Activated naive CD8-positive, alpha-beta T cell (primary cell): ENCODE measurements around the gene BANP.
"Not testable (repeated sequence)": the region's sequence is repeated elsewhere in the genome, so short reads cannot be mapped to it uniquely, and the experiment has no call there.

Source experiments
- H3K27ac Mint-ChIP-seq: one replicate; pipeline ENCODE4 v1.8.0; 2021; ENCODE audit warnings: mixed read lengths
- H3K27me3 Mint-ChIP-seq: one replicate; pipeline ENCODE4 v1.8.0; 2021; ENCODE audit warnings: mixed read lengths
- H3K36me3 Mint-ChIP-seq: one replicate; pipeline ENCODE4 v1.8.0; 2021; ENCODE audit warnings: mixed read lengths
- H3K4me1 Mint-ChIP-seq: one replicate; pipeline ENCODE4 v1.8.0; 2021; ENCODE audit warnings: low read depth, mixed read lengths
- H3K4me3 Mint-ChIP-seq: one replicate; pipeline ENCODE4 v1.8.0; 2021; ENCODE audit warnings: mild to moderate bottlenecking, mixed read lengths
- H3K9me3 Mint-ChIP-seq: one replicate; pipeline ENCODE4 v1.8.0; 2021; ENCODE audit warnings: low read depth, mixed read lengths

BANP gene

DNA sequence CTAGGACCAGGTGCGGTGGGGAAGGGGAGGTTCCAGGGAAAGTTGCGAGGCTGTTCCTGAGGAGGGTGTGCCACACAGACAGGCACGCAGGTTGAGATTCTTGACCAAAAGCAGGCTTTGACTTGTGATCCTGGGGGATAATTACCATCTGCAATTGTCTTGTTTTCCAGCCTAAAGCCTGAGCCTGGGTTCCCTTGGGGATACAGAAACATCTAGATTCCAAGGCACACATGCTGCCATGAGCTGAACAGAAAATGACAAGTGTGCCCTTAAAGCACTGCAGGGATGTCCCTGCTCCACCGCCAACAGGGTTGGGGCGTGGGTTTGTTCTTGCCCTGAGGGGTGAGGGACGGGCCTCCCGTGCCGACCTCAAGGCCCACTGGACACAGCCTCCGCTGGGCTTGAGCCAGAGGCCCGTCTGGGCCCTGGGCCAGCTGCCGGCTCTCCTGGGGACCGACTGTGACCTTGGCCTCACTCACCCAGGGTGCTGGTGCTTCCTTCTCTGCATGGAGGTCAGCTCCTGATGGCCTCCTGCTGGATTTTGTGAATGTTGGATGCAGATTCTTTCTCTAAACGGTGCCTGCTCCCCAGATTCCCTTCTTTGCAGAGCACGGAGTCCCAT, 28.9 kb upstream of the BANP start:
- no peaks in the 10 kb centered on the region for H3K27me3 Mint-ChIP-seq
- H3K27ac Mint-ChIP-seq: no peak overlapping the region
- H3K4me1 Mint-ChIP-seq: peaks cover 13% of the 10 kb centered on the region
- no peaks in the 10 kb centered on the region for H3K9me3 Mint-ChIP-seq
- no peak overlapping the region for H3K4me3 Mint-ChIP-seq
- H3K36me3 Mint-ChIP-seq: no peaks in the 10 kb centered on the region

DNA sequence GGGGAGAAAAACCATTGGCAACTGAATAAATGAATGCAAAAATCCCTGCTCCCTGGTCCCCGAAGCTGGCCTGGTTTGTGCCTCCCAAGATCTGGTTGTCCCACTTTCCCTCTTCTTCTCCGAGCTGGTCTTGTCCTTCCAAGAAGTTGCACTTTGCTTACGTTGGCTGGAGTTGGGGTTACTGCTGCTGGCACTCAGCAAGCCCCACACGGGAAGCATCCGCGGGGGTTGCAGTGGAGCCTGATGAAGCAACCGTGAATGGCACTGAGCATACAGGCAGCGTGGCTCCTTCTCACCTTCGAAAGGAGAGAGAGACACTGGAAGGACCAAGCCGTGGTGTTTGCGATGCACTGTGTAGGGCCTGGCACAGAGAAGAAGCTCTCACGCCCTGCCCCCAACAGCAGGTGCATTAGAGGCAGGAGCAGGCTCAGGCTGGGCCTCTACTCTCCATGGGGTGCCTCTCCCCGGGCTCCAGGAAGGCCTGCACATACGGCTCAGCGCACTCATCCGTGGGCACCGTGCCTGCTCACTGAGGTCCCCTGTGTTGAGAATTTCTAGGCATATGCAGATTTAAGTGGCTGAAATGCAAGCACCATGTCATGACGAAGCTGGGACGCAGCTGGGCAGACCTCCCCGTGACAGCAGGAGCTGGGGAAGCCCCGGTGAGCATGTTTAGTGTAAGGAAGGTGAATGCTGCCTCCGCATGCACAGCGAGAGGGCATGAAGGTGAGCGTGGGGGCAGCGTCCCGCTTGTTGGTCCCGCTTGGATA, 27.0 kb upstream of the BANP start:
- H3K27me3 Mint-ChIP-seq: no peaks in the 10 kb centered on the region
- no peak overlapping the region for H3K27ac Mint-ChIP-seq
- no peak overlapping the region for H3K4me3 Mint-ChIP-seq
- no peaks in the 10 kb centered on the region for H3K9me3 Mint-ChIP-seq
- no peaks in the 10 kb centered on the region for H3K36me3 Mint-ChIP-seq
- H3K4me1 Mint-ChIP-seq: peaks cover 13% of the 10 kb centered on the region

DNA sequence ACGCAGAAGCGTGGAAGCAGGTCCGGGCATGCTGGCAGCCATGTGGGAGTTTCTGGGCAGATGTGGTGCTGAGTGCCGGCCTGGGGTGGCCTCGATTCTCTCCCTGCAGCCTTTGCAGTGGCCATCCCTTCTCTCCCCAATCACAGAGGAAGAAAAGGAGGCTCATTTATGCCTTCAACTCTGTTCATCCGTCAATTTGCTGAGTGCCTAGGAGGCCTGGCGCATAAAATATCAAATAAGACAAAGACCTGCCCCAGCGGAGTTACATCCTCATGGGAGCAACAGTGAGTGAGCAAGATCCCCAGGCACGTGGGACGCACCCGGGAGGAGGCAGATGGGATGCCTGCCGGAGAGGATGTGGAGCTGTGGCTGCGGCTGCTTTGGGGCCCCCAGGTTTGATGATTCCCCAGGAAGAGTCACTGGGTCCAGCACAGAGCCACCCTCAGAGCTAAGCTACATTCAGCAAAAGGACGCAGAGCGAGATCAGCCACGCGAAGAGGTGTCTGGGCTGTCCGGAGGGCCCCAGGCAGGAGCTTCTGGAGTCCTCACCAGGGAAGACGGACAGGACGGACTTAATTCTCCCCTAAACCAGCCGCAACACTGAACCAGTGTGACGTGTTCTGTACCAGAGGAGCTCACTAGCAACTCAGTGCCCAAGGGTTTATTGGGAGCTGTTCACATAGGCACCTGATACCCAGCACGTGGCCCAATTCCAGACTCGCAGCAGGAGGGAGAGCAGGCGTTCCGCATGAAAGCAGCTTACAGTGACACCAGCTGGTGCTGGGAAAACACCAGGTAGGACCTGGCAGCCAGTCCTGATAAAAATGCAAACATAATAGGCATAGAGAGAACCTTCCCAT, 26.2 kb upstream of the BANP start:
- H3K36me3 Mint-ChIP-seq: no peaks in the 10 kb centered on the region
- no peaks in the 10 kb centered on the region for H3K9me3 Mint-ChIP-seq
- peaks cover 13% of the 10 kb centered on the region for H3K4me1 Mint-ChIP-seq
- H3K27ac Mint-ChIP-seq: no peak overlapping the region
- H3K27me3 Mint-ChIP-seq: no peaks in the 10 kb centered on the region
- no peak overlapping the region for H3K4me3 Mint-ChIP-seq

DNA sequence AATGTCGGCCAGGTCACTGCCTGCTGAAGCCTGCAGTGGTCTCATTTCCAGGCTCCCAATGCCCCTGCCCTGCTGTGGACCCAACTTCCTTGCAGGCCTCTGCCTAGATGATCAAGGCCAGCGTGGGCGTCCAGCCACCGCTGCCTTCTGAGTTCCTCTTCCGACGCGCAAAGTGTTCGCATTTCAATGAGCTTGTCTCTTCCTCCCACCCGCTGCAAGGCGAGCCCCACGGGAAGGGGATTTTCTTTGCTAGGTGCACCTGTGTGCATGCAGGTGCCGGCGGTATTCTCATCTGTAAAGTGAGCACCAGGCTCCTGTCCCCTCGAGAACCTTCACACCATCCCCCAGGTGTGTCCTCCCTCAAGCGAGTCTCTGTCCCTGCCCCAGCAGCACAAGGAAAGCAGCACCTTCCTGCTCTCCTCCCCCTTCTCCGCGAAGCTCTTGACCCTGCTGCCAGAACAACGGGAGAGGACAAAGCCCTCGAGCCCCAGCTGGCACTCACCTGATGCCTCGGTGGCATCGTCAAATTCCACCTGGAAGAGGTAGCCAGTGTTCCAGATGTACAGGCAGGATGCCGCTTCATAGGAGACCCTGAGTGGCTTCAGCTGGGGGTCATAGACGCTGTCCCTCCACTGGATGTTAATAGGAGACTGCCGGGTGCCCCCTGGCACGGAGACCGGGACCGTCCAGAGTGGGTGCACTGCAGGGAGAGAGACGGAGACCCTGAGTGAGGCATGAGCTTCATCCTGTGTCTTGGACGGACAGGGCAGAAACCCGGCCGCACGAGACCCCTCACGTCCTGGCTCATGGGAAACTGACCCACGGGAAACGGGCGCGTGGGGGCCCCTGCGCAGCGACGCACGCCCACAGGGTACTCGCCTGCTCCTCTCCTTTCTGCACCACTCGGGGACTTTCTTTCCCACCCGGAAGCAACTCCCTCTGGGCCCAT, 24.7 kb upstream of the BANP start:
- H3K4me3 Mint-ChIP-seq: peak overlapping the region; percentile 65
- no peaks in the 10 kb centered on the region for H3K27me3 Mint-ChIP-seq
- peaks cover 13% of the 10 kb centered on the region for H3K4me1 Mint-ChIP-seq
- H3K36me3 Mint-ChIP-seq: no peaks in the 10 kb centered on the region
- no peaks in the 10 kb centered on the region for H3K9me3 Mint-ChIP-seq
- no peak overlapping the region for H3K27ac Mint-ChIP-seq

DNA sequence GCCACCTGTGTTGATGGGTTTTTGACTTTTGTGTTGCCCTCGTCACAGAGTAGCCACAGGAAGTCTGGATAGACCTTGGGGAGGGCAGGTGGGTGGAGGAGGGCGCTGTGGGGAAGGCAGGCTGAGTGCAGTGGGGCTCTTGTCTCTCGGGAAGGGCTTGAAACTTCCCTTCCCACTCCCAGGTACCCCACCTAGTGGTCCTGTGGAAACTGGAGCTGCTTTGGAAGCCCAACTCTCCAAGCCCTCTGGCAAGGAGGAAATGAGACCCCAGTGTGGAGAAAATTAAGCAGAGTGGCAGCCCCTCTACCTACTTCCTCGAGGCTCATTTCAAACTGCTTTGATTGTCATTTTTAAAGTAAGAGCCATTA, 24.1 kb upstream of the BANP start:
- no peaks in the 10 kb centered on the region for H3K36me3 Mint-ChIP-seq
- no peaks in the 10 kb centered on the region for H3K27me3 Mint-ChIP-seq
- H3K4me1 Mint-ChIP-seq: peaks cover 13% of the 10 kb centered on the region
- H3K4me3 Mint-ChIP-seq: no peak overlapping the region
- H3K27ac Mint-ChIP-seq: no peak overlapping the region
- no peaks in the 10 kb centered on the region for H3K9me3 Mint-ChIP-seq

DNA sequence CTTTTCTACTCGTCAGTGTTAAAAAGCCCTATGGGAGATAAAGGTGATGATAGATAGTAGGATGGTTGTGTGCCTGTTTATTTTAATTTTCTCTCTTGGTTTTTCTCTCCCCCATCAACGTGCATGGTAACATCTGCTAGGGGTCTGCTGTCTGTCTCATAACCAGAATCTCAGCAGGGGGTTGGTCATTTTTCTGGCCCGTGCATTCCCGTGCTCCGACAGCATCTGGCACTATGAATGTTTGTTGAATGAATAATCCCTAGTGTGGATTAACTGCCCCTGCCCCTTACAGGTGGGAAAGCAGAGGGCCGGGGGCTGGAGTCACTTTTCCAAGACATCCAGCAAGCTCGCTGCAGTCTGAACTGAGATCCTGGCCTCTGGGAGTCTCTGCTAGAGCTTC, 21.2 kb upstream of the BANP start:
- Mint-ChIP-seq H3K27ac (no peak overlapping the region), H3K9me3 (no peaks in the 10 kb centered on the region), H3K4me1 (peaks cover 11% of the 10 kb centered on the region), H3K27me3 (no peaks in the 10 kb centered on the region), H3K36me3 (no peaks in the 10 kb centered on the region), H3K4me3 (no peak overlapping the region)

DNA sequence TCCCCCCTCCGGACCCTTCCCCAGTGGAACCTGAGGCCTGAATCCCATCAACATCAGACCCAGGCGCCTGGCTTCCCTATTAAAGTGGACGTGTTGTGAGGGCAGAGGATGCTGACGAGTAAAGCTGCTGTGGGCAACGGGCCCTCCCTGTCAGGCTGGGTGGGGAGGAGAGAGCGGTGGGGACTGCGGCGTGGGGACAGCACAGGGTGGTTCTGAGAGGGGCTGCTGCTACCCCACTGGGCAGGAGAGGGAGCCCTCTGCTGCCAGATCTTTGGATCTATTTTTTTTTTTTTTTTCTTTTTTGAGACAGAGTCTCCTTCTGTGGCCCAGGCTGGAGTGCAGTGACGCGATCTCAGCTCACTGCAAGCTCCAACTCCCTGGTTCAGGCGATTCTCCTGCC, 20.8 kb upstream of the BANP start:
- no peaks in the 10 kb centered on the region for H3K9me3 Mint-ChIP-seq
- no peaks in the 10 kb centered on the region for H3K36me3 Mint-ChIP-seq
- H3K27me3 Mint-ChIP-seq: no peaks in the 10 kb centered on the region
- no peak overlapping the region for H3K4me3 Mint-ChIP-seq
- no peak overlapping the region for H3K27ac Mint-ChIP-seq
- peaks cover 9% of the 10 kb centered on the region for H3K4me1 Mint-ChIP-seq

DNA sequence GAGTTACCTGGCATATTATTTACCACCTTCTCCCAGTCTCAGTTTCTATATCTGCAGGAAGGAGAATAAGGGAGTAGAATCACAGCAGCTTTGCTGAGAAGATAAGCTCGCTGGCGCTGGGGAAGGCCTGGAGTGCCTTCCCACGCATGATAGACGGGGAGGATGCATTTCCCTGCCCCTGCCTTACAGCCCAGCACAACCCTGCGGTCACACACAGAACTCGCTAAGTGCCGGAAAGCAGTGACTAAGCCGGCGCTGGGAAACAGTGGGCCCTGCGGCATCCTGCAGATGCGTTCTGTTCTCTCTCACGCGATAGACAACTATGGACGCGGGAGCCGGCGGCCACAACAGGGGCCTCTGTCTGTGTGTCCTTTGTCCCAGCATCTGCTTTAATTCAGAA, 19.7 kb upstream of the BANP start:
- H3K27me3 Mint-ChIP-seq: no peaks in the 10 kb centered on the region
- H3K4me1 Mint-ChIP-seq: peaks cover 3% of the 10 kb centered on the region
- no peak overlapping the region for H3K27ac Mint-ChIP-seq
- no peaks in the 10 kb centered on the region for H3K9me3 Mint-ChIP-seq
- no peaks in the 10 kb centered on the region for H3K36me3 Mint-ChIP-seq
- no peak overlapping the region for H3K4me3 Mint-ChIP-seq

DNA sequence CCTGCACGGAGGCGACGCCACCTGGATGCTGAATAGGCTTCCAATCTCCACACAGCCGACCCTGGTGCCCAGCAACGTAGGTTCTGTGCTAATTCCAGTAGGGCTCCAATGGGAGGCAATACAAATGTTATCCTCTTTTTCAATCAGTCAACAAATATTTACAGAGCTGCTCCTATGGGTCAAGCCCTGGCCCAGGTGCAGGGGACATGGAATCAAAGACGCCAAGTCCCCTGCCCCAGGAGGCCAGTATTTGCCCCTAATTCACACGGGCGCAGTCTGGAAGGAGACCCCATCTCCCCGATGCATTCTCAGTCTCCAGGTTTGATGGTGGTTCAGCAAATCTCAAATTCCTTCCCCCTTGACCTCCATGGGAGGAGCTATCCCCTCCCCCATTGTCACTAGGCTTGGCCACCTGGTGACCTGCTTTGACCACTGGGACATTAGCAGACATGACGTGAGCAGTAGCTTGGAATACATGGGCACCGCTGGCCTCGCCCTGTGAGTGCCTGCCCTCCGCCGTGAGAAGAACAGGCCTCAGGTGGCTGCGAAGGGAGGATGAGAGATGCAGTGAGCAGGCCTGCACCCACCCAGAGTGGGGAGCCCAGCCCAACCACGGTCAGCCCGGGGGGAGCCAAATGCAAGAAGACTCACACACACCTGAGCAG, 18.6 kb upstream of the BANP start:
- not testable (repeated sequence) for H3K36me3 Mint-ChIP-seq, H3K4me1 Mint-ChIP-seq, H3K4me3 Mint-ChIP-seq, H3K27me3 Mint-ChIP-seq, H3K27ac Mint-ChIP-seq, H3K9me3 Mint-ChIP-seq

DNA sequence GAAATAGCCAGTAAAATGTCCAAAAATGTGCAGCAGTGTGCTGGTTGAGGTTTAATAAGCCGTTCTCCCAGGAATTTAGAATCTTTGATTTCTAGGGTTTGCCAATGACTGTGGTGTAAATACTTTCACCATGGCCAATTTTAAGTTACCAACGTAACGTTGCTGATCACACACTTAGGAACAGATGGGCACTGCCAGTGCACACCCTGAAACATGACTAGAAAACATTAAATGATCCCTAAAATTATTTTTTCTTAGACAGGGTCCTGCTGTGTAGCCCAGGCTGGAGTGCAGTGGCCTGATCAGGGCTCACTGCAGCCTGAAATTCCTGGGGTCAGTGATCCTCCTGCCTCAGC, 18.1 kb upstream of the BANP start:
- H3K4me1 Mint-ChIP-seq: no peaks in the 10 kb centered on the region
- H3K4me3 Mint-ChIP-seq: no peak overlapping the region
- H3K36me3 Mint-ChIP-seq: no peaks in the 10 kb centered on the region
- no peaks in the 10 kb centered on the region for H3K9me3 Mint-ChIP-seq
- no peaks in the 10 kb centered on the region for H3K27me3 Mint-ChIP-seq
- H3K27ac Mint-ChIP-seq: no peak overlapping the region

DNA sequence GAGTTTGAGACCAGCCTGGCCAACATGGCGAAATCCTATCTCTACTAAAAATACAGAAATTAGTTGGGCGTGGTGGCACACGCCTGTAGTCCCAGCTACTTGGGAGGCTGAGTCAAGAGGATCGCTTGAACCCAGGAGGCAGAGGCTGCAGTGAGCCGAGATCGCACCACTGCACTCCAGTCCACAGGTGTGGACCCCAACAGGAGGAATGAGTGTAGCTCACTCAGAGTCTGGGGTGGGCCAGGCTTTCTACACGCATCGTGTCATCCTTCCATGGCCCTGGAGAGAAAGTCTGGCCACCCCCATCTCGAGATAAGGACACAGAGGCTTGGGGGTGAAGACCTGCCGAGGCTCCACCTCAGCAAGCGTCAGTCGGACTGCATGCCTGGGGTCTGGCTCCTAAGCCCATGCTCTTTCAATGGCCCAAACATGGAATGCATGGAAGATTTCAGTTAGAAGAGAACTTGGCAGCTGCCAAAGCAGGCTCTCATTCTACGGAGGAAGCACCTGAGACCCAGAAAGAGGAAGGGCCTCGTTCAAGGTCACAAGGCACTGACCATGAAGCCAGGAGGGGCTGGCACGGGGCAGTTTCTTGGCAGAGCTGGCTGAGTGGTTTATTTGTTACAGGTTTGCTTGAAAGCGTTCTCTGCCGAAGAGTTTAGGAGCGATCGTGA, 16.3 kb upstream of the BANP start:
- H3K36me3 Mint-ChIP-seq, H3K27ac Mint-ChIP-seq, H3K27me3 Mint-ChIP-seq, H3K9me3 Mint-ChIP-seq, H3K4me1 Mint-ChIP-seq, H3K4me3 Mint-ChIP-seq: not testable (repeated sequence)

DNA sequence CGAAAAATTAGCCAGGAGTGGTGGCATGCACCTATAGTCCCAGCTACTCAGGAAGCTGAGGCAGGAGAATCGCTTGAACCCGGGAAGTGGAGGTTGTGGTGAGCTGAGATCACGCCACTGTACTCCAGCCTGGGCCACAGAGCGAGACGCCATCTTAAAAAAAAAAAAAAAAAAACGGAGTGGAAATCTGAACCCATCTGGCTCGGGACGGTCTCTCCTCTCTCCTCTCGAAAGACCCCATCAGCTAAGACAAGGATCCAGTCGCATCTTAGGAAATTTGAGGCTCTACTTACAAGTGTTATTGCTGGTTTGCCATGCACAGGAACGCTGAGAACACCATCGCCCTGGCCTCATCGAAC, 15.2 kb upstream of the BANP start:
- not testable (repeated sequence) for H3K4me3 Mint-ChIP-seq, H3K9me3 Mint-ChIP-seq, H3K27ac Mint-ChIP-seq, H3K36me3 Mint-ChIP-seq, H3K27me3 Mint-ChIP-seq, H3K4me1 Mint-ChIP-seq

DNA sequence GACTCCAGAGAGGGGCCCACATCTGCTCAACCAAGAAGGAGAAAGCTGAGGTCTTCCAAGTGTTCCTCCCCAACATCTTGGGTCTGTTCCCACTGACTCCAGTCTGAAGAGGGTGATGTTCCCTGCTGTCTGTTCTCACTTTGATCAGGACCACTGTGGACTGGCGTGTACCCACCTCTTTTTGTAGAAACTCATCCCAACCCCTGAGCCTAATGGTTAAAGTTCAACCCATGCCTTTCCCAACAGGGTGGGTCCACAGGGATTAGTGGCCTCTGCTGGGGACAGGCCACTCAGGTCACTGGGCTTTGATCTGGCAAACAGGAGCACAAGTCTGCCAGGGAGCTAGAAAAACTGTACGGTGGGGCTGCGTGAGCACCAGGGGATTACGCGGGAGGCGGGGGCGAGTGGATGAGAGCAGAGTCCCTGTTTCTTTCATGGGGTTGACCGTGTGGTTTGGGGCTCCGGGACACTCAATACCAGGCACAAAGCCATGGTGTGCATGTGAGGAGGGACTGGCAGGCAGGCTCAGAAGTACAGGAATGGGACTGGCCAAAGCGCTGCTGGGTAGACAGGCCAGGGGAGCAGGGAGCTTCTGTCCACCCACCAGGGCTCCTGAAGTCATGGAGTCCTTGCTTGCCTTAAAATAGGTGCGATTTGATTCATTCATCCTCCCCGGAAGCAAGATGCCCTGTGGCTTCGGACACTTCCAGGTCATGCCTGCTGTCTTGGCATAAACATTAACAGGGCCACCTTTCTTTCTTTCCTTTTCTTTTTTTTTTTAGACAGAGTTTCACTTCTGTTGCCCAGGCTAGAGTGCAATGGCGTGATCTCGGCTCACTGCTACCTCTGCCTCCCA, 14.6 kb upstream of the BANP start, which contains the start of gene CA5A:
Gene CA5A, minus strand, starts transcription at position 155 of the 856 bp plus-strand sequence. Its CDS starts 79 bp downstream, at position 76.
- H3K4me1 Mint-ChIP-seq: peaks cover 3% of the 10 kb centered on the region
- no peak within 1 kb of the TSS for H3K27ac Mint-ChIP-seq
- H3K9me3 Mint-ChIP-seq: peaks cover 3% of the 10 kb centered on the region
- no peaks in the 10 kb centered on the region for H3K27me3 Mint-ChIP-seq
- H3K4me3 Mint-ChIP-seq: no peak within 1 kb of the TSS
- H3K36me3 Mint-ChIP-seq: no peaks in the 10 kb centered on the region
